GM18498 (cell line): ENCODE data around the gene STK32A.

Source experiments
- ATAC-seq: cut with Tn5 transposase; IDR thresholded peaks from one replicate; pipeline ENCODE4 v1.9.1; 2021; ENCODE audit warnings: mild to moderate bottlenecking, moderate library complexity; ENCODE audit not compliant: unreplicated experiment

The STK32A gene

GRCh38 chr5:147412561-147412960, 177.7 kb downstream of the STK32A start:
- no peak for ATAC-seq

- no peak for ATAC-seq
These were observed 178.4 kb downstream of the STK32A start for GRCh38 chr5:147413266-147413665.

- no peak for ATAC-seq
These were observed 180.8 kb downstream of the STK32A start for GRCh38 chr5:147415651-147416050.

- ATAC-seq: no peak
These were observed 182.4 kb downstream of the STK32A start for GRCh38 chr5:147417135-147417813.

- ATAC-seq: no peak
These were observed 183.8 kb downstream of the STK32A start for GRCh38 chr5:147418613-147419012.

- no peak for ATAC-seq
These were observed 192.0 kb downstream of the STK32A start for GRCh38 chr5:147426640-147427327.

GRCh38 chr5:147427521-147428401, 192.9 kb downstream of the STK32A start:
- no peak for ATAC-seq

- ATAC-seq: no peak
These were observed 195.8 kb downstream of the STK32A start for GRCh38 chr5:147430628-147431027.

- no peak for ATAC-seq
These were observed 196.8 kb downstream of the STK32A start for GRCh38 chr5:147431586-147431985.

- no peak for ATAC-seq
These were observed 197.5 kb downstream of the STK32A start for GRCh38 chr5:147432323-147432722.

GRCh38 chr5:147434049-147434448, 199.2 kb downstream of the STK32A start:
- ATAC-seq: no peak

GRCh38 chr5:147436596-147436995, 201.8 kb downstream of the STK32A start:
- peak; percentile 74 for ATAC-seq

- no peak for ATAC-seq
These were observed 202.4 kb downstream of the STK32A start for GRCh38 chr5:147437161-147437596.
